DLD1 (cell line): ENCODE measurements around the gene TRMT44.

Source experiments
- in situ Hi-C: cut with HindIII; loops from 2 replicates; pipeline ENCODE4 v1.10.0; 2017; ENCODE audit warnings: low sequenced_read_pairs

Gene TRMT44, protein sequence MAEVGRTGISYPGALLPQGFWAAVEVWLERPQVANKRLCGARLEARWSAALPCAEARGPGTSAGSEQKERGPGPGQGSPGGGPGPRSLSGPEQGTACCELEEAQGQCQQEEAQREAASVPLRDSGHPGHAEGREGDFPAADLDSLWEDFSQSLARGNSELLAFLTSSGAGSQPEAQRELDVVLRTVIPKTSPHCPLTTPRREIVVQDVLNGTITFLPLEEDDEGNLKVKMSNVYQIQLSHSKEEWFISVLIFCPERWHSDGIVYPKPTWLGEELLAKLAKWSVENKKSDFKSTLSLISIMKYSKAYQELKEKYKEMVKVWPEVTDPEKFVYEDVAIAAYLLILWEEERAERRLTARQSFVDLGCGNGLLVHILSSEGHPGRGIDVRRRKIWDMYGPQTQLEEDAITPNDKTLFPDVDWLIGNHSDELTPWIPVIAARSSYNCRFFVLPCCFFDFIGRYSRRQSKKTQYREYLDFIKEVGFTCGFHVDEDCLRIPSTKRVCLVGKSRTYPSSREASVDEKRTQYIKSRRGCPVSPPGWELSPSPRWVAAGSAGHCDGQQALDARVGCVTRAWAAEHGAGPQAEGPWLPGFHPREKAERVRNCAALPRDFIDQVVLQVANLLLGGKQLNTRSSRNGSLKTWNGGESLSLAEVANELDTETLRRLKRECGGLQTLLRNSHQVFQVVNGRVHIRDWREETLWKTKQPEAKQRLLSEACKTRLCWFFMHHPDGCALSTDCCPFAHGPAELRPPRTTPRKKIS

DNA sequence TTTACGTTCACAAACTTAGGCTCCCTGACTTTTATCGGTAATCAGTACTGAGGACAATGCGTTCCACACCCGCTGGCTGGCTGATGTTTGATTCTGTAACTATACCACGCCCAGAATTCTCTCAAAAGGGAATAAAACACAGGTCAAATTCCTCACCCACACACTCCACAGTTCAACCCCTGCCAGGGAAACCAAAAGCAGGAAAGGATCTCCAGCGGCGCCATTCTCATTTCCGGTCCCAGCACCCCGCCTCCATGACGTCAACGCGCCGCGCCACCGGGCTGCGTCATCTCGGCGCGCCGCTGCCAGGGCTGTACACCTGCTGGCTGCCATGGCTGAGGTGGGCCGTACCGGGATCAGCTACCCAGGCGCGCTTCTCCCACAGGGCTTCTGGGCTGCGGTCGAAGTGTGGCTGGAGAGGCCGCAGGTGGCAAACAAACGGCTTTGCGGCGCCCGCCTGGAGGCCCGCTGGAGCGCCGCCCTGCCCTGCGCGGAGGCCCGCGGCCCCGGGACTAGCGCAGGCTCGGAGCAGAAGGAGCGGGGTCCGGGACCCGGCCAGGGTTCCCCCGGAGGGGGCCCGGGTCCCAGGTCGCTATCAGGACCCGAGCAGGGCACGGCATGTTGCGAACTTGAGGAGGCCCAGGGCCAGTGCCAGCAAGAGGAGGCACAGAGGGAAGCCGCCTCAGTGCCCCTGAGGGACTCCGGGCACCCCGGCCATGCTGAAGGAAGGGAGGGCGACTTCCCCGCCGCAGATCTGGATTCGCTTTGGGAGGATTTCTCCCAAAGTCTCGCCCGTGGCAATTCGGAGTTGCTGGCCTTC lies at the start of gene TRMT44, which contains the start of gene ACOX3:
TRMT44 (plus strand) TSS at position 286 of the 820 bp plus-strand sequence; CDS start at position 332, 46 bp downstream.
ACOX3 (minus strand) TSS at position 232 of the 820 bp plus-strand sequence. CDS start 24,202 bp downstream, outside the sequence.
- in situ Hi-C loops = no loop called here

GRCh38 chr4:8391071-8391470 lies 49.5 kb upstream of the TRMT44 start:
- in situ Hi-C loops = no loop called here

DNA sequence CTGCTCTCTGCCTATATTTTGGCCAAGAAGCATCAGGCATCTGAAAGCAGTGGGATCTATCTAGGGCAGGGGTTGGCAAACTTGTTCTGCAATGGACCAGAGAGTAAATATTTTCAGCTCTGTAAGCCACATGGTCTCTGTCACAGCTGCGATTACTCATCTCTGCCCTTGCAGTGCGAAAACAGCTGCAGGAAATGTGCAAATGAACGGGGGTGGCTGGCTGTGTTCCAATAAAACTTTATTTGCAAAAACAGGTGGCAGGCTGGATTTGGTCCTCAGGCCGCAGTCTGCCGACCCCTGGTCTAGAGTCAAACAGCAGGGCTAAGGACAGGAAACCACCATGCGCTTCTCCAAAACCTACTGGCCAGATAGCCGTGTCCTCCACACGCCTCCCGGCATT lies 48.6 kb upstream of the TRMT44 start:
- in situ Hi-C loops = no loop called here

- in situ Hi-C loops = no loop called here
Measured at GRCh38 chr4:8392591-8393190, 47.9 kb upstream of the TRMT44 start.

DNA sequence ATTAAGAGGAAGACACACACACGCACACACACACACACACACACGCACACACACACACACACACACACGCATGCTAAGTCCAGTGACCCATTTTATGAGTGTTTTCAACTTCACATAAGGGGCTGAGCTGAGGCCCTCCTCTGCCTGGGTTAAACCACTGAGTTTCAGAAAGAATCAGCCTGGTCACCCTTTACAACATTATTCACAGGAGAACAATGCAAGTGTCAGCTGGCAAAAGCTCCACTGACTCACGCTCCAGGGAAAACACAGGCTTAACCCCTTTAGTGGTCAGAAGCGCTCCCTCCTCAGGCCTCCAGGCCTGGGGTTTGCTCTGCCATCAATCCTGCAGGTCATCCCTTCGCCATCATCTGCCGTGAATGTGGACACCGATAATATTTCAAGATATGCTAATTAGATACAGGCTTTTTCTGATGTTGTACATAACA lies 47.0 kb upstream of the TRMT44 start:
- in situ Hi-C loops = no loop called here

DNA sequence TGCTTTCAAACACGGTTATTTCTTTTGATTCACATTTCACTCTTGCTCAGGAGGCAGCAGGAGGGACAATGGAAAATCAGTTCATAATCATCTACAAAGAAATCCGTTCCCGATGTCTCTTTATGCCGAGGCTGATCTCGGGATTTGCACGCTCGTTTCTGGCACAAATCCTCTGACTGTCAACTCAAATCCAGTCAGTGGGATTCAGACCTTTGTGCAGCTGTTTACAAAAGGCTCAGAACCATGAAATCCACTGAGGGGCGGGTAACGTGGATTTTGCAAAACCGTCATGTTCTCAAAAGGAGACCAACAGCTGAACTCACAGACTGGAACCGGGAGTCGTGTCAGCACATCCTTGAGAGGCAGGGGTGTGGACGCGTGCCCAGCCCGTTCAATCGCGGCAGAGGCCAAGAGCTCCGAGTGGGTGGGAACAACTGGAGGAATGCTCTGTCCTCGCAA lies 46.5 kb upstream of the TRMT44 start:
- in situ Hi-C loops = no loop called here

DNA sequence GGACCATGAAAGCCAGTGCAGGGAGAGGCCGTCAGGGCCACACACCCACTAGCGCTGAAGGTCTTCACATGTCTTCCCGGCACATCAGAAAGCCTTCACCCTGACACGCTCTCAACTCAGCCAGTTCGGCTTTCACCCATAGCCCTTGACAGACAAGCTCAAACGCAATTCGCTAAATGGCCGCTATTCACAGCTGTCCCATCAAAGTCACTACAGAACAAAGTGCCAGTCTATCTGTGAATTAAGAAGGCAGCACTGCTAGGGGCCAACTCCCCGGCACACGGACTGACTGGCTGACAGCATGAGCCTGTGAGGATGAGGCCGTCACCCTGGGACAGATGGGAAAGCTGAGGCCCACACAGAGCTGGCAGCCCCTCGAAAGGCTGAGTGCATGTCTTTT lies 45.8 kb upstream of the TRMT44 start:
- in situ Hi-C loops = no loop called here

GRCh38 chr4:8395504-8396296 lies 44.9 kb upstream of the TRMT44 start:
- in situ Hi-C loops = no loop called here

DNA sequence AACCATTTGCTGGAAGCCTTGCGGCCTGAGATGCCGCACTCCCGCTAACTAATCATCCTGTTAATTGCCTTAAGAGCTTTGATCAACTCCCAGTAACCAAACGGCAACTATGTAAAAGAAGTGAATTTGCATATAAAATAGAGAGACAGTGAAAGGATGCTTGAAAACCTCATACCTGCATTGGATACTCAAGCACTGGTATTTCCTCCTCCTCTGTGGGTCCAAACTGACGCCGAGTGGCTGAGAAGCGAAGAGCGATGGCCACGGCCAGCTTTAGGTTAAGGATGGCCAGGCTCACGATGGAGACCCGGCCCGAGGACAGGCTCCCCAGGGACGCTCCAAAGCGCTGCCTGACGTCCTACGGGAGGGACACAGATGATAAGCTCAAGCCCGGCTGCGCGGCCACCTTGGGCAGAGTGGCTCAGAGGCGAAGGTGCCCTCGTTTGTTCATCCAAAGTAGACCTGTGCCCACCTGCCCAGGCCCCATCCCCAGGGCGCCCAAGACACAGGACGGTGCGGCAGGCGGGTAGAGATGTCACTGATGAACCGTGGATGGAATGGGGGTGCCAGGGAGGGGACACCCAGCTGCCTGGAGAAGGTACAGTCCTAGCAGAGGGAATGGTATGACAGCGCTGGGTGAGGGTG lies 43.7 kb upstream of the TRMT44 start:
- in situ Hi-C loops = no loop called here

DNA sequence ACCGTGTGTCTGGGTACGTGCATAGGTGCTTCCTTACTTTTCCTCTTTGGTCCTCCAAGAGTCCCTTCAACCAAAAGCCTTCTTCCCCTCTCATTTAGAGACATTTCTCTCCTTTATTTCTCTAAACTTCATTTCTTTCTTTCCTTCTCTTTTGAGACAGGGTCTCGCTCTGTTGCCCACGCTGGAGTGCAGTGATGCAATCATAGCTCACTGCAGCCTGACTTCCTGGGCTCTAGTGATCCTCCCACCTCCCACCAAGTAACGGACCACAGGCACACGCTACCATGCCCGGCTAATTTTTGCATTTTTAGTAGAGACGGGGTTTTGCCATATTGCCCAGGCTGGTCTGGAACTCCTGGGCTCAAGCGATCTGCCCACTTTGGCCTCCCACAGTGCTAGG lies 42.2 kb upstream of the TRMT44 start:
- in situ Hi-C loops = no loop called here

DNA sequence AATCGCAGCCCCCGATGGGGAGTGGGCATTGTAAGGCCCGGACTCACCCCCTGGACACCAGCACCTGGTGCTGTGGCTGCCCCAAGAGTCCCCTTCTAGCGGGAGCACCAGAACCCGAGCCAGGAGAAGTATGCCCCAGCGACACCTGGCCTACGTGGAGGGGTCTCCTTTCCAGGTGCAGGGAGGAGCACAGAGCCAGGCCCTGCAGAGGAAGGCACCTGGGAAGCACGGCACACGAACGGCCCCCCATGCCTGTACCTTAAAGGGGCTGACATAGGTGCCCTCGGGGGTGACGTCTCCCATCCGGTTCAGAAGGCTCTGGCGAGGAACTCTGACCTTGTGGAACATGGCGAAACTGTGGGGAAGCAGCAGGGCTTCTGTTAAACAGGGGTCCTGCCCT lies 41.3 kb upstream of the TRMT44 start:
- in situ Hi-C loops = no loop called here

DNA sequence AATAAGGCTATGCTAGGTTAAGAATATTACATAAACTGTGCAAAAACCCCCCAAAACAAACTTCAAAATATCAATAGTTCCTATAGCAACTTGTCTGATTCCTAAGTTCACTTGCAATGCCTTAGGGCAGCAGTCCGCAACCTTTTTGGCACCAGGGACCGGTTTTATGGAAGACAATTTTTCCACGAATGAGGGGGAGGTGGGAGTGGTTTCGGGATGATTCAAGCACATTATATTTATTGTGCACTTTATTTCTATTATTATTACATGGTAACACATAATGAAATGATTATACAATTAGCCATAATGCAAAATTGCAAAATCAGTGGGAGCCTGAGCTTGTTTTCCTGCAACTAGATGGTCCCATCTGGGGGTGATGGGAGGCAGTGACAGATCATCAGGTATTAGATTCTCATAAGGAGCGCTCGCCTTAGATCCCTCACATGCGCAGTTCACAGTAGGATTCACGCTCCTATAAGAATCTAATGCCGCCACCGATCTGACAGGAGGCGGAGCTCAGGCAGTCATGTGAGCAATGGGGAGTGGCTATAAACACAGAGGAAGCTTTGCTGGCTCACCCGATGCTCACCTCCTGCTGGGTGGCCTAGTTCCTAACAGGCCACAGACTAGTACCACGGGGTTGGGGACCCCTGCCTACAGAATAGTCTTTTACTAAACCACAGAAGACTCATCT lies 39.8 kb upstream of the TRMT44 start:
- in situ Hi-C loops = loop anchor here (25.0 kb wide), 1 partner anchor 138 kb away; the partner anchor contains the start of gene HTRA3

DNA sequence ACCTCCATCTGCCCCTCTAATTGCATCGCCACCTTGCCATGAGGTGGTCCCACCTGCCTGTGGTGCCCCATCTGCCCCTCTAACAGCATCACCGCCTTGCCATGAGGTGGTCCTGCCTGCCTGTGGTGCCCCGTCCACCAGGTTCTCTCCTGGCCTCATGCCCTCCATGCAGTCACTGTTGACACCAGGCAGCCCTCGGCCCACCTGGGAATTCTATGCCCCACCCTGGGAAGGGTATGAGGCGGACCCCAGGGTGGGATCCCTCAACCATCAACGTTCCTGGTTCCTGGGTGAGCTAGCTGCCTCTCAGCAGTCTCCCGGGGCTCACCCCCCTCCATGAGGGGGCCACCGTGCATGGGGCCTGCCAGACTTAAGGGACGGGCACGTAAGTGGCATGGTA lies 38.9 kb upstream of the TRMT44 start:
- in situ Hi-C loops = loop anchor here (25.0 kb wide), 1 partner anchor 139 kb away; the partner anchor contains the start of gene HTRA3

- in situ Hi-C loops = loop anchor here (25.0 kb wide), 1 partner anchor 140 kb away; the partner anchor contains the start of gene HTRA3
Measured at GRCh38 chr4:8402181-8402597, 38.4 kb upstream of the TRMT44 start.

GRCh38 chr4:8402640-8403039 lies 37.9 kb upstream of the TRMT44 start:
- in situ Hi-C loops = loop anchor here (25.0 kb wide), 1 partner anchor 140 kb away; the partner anchor contains the start of gene HTRA3

DNA sequence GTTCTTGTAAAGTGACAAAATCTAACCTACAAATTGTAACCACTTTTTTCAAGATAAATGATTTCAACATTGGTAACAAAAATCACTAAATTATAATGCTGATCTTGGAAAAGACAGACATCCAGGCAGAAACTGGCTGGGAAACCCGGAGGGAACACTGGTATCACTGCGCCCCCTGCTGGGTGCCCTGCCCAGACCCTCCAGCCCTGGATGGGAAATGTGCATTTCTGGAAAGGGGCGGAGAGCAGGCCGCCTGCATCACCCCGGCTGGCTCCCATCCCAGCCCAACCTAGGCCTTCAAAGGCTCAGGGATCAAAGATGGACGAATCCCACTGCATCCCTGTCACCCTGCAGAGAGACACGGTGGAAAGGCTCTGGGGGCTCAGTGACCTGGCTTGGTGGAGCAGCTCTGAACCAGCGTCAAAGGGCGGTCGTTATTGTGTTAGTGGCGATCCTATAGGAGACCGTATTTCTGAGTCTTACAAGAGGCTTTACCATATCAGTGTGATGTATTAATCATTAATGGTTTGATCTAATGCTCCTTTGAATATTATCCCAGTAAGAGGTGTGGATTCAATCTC lies 37.3 kb upstream of the TRMT44 start:
- in situ Hi-C loops = loop anchor here (25.0 kb wide), 1 partner anchor 141 kb away; the partner anchor contains the start of gene HTRA3

DNA sequence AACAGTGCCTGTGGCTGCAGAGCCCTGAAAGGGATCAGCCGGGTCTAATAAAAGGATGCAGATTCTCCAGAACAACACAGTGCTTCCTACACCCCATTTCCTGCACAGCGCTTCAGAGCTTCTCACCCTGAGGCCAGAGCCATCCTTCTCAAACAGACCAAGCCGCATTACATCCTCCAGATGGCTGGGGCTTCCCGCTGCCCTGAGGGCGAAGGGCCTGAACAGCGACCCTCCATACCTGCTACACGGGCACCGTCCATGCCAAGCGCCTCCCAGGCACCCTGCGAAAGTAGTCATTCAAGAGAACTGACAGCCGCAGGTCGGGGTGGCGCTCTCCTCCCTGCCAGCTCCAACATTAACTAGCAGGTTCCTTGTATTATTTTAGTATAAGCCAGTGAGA lies 36.6 kb upstream of the TRMT44 start:
- in situ Hi-C loops = loop anchor here (25.0 kb wide), 1 partner anchor 142 kb away; the partner anchor contains the start of gene HTRA3
